Activated CD8-positive, alpha-beta memory T cell treated with anti-CD3 and anti-CD28 coated beads, Interleukin-2, amount 50 U/mL, for 48 hours (primary cell): ENCODE measurements around the gene DMRT2.

Experiments used
- DNase-seq: peaks from one replicate; pipeline ENCODE4 v3.0.0-alpha.2; 2020

Gene DMRT2

GRCh38 chr9:1050125-1050895 is at the start of gene DMRT2:
DMRT2 (plus strand) TSS chr9:1050357; CDS start chr9:1051614, 1,257 bp downstream.
- DNase-seq, result peak; percentile 69

DNA sequence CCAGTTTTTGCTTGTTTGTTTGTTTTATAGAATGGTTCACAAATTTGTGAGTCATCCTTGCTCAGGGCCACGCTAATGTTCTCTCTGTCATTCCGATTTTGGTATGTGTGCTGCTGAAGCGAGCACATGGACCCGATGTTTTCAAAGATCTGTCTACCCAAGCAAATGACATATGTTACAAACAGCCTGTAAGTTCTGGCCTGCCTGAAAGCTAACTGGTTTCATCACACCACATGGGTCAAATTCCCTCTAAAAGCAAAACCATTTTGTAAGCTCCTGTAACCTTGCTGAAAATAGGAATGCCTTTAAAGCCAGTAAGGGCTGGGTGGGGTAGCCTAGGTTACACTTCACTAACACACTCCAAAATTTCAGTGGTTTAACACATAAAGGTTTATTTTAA is 48.3 kb upstream of the DMRT2 start:
- no peak for DNase-seq

GRCh38 chr9:1002678-1003077 is 47.5 kb upstream of the DMRT2 start:
- DNase-seq, result no peak

DNA sequence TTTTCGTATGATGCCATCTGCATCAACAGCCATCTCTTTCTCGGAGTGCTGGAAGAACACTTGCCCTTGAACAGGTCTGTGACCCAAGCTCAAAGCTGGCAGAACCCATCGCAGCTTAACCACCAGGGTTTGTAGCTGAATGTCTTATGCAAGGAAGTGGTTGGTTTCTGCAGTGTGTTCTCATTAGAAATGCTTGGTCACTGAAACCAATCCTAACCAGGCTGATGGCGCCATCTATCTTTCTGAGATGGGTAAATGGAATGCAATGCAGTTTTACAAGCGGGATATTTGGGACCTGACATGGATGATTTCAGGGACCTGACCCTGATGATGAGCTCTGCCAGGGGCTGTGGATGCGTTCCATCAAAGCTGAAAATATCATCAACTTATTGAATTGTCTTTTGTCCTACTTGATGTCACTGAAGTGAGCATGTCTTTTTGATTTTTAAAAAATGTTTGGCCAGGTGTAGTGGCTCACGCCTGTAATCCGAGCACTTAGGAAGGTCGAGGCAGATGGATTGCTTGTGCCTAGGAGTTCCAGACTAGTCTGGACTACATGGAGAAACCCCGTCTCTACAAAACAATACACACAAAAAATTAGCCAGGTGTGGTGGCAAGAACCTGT is 45.0 kb upstream of the DMRT2 start:
- DNase-seq, result no peak

DNA sequence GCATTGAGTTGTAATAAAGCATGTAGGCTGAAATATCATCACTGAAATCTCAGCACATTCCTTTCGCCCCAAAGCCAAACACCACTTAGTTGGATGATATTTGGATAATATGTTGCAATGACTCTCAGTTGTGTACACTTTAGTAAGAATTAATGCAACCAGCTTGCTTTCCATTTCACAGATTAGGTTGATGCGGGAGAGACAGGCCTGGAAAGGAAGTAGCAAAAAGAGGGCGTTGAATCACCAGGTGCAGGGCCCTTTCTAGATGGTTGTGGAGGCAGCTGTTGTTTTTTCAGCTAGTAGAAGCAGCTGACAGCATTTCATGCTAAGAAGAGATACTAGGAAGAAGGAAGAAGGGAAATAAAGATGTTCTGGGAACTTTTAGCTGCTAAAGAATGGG is 42.8 kb upstream of the DMRT2 start:
- DNase-seq, result no peak

DNA sequence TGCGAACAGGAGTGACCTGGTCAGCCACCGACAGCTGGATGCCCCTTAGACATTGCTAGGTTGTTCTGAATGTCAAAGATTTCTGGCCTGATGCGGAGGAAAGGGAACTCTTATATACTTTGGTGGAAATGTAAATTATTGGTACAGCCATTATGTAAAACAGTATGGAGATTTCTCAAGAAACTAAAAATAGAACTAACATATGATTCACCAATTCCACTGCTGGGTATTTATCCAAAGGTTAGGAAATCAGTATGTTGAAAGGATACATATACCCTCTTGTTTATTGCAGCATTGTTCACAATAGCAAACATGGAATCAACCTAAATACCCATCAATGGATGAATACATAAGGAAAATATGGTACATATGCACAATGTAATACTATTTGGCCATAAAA is 41.9 kb upstream of the DMRT2 start:
- DNase-seq, result no peak

GRCh38 chr9:1009101-1009707 is 41.0 kb upstream of the DMRT2 start:
- DNase-seq, result peak; percentile 92

GRCh38 chr9:1013021-1013420 is 37.1 kb upstream of the DMRT2 start:
- DNase-seq, result no peak

GRCh38 chr9:1014225-1014624 is 35.9 kb upstream of the DMRT2 start:
- DNase-seq, result no peak

DNA sequence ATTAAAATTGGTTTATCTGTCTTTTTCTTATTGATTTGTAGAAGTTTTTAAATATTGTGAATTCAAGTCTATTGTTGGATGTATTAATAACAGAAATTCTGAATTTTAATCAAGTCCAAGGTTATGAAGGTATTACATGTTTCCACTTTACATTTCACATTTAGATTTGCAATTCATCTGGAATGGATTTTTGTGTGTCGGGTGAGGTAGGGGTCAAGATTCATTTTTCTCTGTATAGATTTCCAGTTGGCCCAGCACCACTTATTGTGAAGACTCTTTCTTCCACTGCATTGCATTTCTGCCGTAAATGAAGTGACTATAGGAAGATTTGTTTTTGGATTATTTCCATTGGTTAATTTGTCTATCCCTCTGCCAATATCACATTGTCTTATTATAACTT is 35.5 kb upstream of the DMRT2 start:
- no peak for DNase-seq

DNA sequence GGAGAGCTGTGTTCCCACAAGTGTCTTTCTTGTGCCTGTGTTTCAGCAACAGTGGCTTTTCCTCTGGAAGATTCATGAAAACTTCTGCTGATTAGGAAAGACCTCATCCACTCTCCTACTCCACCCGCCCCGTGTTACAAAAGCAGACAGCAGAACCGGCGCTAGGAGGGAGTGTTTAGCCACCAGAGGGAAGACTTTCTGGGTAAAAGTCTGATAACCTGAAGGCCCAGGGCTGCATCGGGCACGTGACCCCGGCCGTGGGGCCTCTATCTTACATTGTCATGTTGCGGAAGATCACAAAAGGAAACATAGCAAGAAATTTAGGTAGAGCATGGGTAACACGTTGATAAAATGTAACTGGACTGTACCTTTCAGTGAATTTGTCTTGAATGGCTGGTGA is 32.0 kb upstream of the DMRT2 start:
- no peak for DNase-seq

DNA sequence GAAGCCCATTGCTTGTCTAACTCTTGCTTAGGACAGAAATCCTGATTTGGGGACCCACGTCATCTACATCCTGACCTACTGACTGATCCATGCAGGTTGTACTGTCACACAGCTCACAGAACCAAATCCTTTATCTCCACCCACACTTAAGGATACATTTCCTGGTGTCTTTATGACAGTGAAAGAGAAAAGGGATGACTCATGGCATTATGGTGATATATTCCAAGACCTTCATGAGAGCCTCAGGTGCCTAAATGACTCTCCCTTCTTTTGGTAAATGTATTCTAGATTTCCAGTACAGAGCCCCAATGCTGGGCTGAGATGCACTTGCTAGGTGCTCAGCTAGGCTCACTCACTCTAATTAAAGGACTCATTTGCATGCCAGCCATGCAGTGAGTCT is 26.0 kb upstream of the DMRT2 start:
- no peak for DNase-seq

DNA sequence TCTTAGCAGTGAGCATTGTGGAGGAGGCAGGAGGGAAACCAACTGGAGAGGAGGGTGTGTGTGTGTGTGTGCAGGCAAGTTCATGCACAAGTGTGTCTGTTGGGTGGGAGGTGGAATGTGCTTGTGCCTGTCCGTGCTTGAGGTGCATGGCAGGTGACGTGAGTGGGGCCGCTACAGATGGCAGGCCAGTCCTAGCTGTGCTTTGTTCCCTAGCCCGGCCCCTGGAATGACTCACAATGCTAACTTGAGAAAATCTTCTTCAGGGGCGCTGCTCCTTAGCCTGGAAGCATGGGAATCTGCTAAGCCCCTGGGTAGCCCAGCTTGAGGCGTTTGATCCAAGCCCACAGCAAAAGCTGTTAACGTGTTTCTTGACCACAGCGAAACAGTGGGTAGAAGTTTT is 25.0 kb upstream of the DMRT2 start:
- DNase-seq, result no peak

DNA sequence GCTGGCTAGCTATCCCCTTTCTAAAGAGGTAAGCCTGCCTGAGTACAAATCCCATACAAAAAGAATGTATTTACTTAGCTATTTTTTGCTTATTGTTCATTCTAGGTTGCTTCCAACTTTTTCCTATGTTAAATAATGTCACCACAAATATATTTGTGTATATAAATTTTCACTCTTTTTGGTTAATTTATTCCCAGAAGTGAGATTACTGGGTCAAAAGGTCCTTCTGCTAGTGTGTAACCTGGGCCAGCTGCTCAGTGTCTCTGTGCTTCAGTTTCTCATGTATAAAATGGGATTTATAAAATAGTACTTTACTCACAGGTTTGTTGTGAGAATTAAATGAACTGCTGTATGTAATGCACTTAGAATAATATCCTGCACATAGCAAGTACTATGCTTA is 23.9 kb upstream of the DMRT2 start:
- DNase-seq, result no peak

DNA sequence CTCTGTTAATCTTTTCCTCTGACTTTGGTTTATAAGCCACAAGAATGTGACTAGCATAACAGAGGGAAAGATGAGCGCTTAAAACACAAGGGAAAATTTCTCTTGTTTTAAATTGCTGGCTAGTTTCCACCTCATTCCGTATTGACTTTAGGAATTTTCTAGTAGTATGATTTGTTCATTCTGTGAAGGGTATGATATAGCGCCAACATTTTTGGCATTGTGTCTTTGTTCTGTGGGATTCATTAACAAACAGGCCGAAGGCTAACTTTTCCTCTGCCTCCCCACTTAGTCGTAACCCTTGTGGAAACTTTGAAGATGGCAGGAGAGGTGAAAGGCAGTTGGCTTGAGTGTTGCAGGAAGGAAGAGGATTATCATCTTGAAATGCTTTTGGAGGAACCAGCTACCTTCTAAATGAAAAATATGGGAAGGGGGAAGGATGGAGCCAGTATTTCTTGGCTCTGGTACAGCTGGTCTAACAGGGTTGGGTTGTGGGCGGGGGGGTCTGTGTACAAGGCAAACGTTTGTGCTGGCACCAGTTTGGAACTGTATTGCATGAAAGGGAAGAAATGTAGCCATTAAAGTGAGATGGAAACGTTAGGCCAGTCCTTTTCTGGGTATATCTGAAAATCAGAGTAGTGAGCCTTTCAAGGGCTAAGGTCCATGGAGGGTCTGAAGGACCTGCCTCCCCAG is 21.5 kb upstream of the DMRT2 start:
- no peak for DNase-seq

- no peak for DNase-seq
Measured at GRCh38 chr9:1031951-1032601, 18.1 kb upstream of the DMRT2 start.

- no peak for DNase-seq
Measured at GRCh38 chr9:1034271-1034670, 15.9 kb upstream of the DMRT2 start.

DNA sequence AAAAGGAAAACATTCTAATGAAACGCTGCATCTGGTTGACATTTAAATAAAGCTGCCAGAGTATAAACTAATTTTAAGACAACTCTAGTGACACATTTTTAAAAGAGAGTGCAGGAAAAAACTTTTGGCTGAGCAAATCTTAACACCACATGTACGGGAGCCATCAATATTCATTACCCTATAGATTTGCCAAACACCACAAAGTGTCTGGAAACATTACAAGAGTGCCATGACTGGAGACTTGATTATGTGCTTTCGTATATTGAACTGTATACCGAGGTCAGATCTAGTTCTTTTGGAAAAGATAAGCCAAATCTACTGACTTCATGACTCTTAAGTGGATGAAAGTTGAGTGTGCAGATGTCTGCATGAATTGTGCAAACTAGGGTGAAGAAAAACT is 10.6 kb upstream of the DMRT2 start:
- no peak for DNase-seq

- DNase-seq, result peak; percentile 77
Measured at GRCh38 chr9:1042466-1042865, 7.7 kb upstream of the DMRT2 start.

- DNase-seq, result no peak
Measured at GRCh38 chr9:1044643-1045042, 5.5 kb upstream of the DMRT2 start.

- no peak for DNase-seq
Measured at GRCh38 chr9:1046639-1047572, 3.3 kb upstream of the DMRT2 start.

DNA sequence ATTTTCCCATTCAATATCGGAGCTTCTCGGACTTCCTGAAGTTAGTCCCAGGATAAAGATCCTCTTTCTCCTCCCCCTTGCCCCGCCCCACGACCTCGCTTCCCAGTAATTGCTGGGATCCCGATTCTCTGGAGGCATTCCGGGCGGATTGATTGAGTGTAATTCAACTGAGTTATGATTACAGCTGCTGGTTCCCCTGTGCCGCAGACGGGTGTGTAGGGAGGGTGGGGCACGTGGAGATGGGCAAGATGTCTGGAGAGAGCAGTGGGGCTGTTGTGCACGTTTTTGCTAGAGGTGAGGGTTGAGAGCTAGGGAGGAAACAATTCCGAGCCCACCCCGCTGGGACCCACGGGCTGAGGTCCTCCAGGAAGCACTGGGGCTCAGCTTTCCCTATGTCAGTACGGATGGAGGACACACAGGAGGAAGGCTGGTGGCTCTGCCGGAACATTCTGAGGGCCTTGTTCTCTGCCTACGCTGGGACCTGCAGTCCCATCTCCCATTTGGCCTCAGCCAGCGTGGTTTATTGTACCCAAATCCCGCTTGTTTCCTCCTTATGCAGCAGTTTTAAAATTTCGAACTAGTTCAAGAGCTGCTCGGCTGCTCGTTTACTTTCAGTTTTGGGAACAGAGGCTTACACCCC is 2.4 kb upstream of the DMRT2 start:
- DNase-seq, result peak; percentile 57
